Stimulated activated CD4-positive, alpha-beta T cell treated with anti-CD3 and anti-CD28 coated beads, TNF-alpha, amount 100 ng/mL, for 48 hours (primary cell): ENCODE measurements around the gene HOXA6.

Experiments used
- DNase-seq, 3 donors: peaks; one replicate each; pipeline ENCODE4 v3.0.0-alpha.2; 2020; ENCODE audit warnings: low read depth in 3 of 3

Gene HOXA6

GRCh38 chr7:27110186-27111031 is 37.2 kb downstream of the HOXA6 start:
- DNase-seq, result no peak

GRCh38 chr7:27109466-27110185 is 37.9 kb downstream of the HOXA6 start:
- no peak for DNase-seq

GRCh38 chr7:27108390-27109127 is 39.0 kb downstream of the HOXA6 start:
- no peak for DNase-seq

- no peak for DNase-seq
Observed at GRCh38 chr7:27107391-27108381, 39.9 kb downstream of the HOXA6 start.

GRCh38 chr7:27106901-27107240 is 40.7 kb downstream of the HOXA6 start:
- no peak for DNase-seq

- DNase-seq, result no peak
Observed at GRCh38 chr7:27106181-27106900, 41.2 kb downstream of the HOXA6 start.

- no peak for DNase-seq
Observed at GRCh38 chr7:27105301-27106031, 42.1 kb downstream of the HOXA6 start.

- DNase-seq, result no peak
Observed at GRCh38 chr7:27104341-27105058, 43.1 kb downstream of the HOXA6 start.

- DNase-seq, result no peak
Observed at GRCh38 chr7:27103489-27104226, 43.9 kb downstream of the HOXA6 start.

GRCh38 chr7:27102581-27103442 is 44.8 kb downstream of the HOXA6 start, which contains the start of gene HOXA2:
Gene HOXA2 (minus strand): TSS chr7:27102683. CDS start chr7:27102500, 183 bp downstream.
- no peak for DNase-seq

GRCh38 chr7:27101957-27102580 is 45.5 kb downstream of the HOXA6 start:
- no peak for DNase-seq

- DNase-seq, result no peak
Observed at GRCh38 chr7:27101171-27101956, 46.2 kb downstream of the HOXA6 start.

GRCh38 chr7:27100694-27101170 is 46.8 kb downstream of the HOXA6 start:
- no peak for DNase-seq

- no peak for DNase-seq
Observed at GRCh38 chr7:27099453-27100370, 47.9 kb downstream of the HOXA6 start.
